Measurements from ENCODE around the gene GLYR1. TPM values are rescaled to one million over a fixed set of nuclear protein-coding genes. Genes with fewer than 3 reads are reported as not detected.

Gene GLYR1
- total and polyA plus RNA-seq, 4 donors, result 18.1 to 50.2 (median 40.6) TPM

GRCh38 chr16:4828567-4829321, 18.3 kb downstream of the GLYR1 start:
- TF ChIP-seq SP1 (IDR thresholded peaks at IDR 0.05) (no peak), EGR1 (IDR thresholded peaks at IDR 0.05; ENCODE audit: low read depth in 2 of 2) (no peak), JUND (IDR thresholded peaks at IDR 0.05) (no peak), REST (IDR thresholded peaks at IDR 0.05) (no peak), FOXA1 (IDR thresholded peaks at IDR 0.05) (no peak), ZBTB33 (IDR thresholded peaks at IDR 0.05) (no peak), HNF4A (conservative IDR thresholded peaks at IDR 0.05) (no peak)
- 90% methylated on average over 11 of the region's 11 CpGs for WGBS
- Histone ChIP-seq H3K27ac (ENCODE audit: low read depth in 1 of 2, low read length in 2 of 2) (no peak overlapping the region), H3K36me3 (ENCODE audit: control insufficient read depth in 4 of 4, insufficient read depth in 3 of 4, low read depth in 1 of 4, low read length in 3 of 4) (peaks cover 13 to 79% (median 57%) of the 10 kb centered on the region in 4 donors), H3K4me1 (ENCODE audit: control insufficient read depth in 4 of 4, insufficient read depth in 4 of 4, low read length in 3 of 4) (no peaks in the 10 kb centered on the region), H3K9me3 (ENCODE audit: control insufficient read depth in 4 of 4, low read length in 3 of 4) (no peaks in the 10 kb centered on the region), H3K27me3 (ENCODE audit: control insufficient read depth in 4 of 4, insufficient read depth in 4 of 4, low read length in 3 of 4) (no peaks in the 10 kb centered on the region), H3K9ac (ENCODE audit: low read depth in 1 of 2, low read length in 2 of 2) (no peak overlapping the region), H3K4me3 (ENCODE audit: low read depth in 1 of 3, low read length in 3 of 3) (no peak overlapping the region)
- no peak for DNase-seq (ENCODE audit: low spot score)

- H3K27ac ChIP-seq (ENCODE audit: low read depth in 1 of 2, low read length in 2 of 2), result no peak overlapping the region
- WGBS, result 95% methylated on average over 10 of the region's 10 CpGs
- no peaks in the 10 kb centered on the region for H3K27me3 ChIP-seq (ENCODE audit: control insufficient read depth in 4 of 4, insufficient read depth in 4 of 4, low read length in 3 of 4)
Measured at GRCh38 chr16:4826980-4827379, 20.1 kb downstream of the GLYR1 start.

More at GRCh38 chr16:4826980-4827379, 20.1 kb downstream of the GLYR1 start:
- TF ChIP-seq HNF4A (conservative IDR thresholded peaks at IDR 0.05), result no peak
- TF ChIP-seq ATF3 (IDR thresholded peaks at IDR 0.05), result no peak
- TF ChIP-seq GABPA (IDR thresholded peaks at IDR 0.05 in 1 of 2, conservative IDR thresholded peaks at IDR 0.05 in 1 of 2), result no peak
- no peak for TF ChIP-seq MAX (IDR thresholded peaks at IDR 0.05)
- no peak for TF ChIP-seq HNF4G (IDR thresholded peaks at IDR 0.05)
- no peak for TF ChIP-seq RXRA (IDR thresholded peaks at IDR 0.05)
- no peak for TF ChIP-seq JUND (IDR thresholded peaks at IDR 0.05)
- no peak for TF ChIP-seq CTCF (IDR thresholded peaks at IDR 0.05; ENCODE audit: low read depth, low read length, missing input control)
- no peak for TF ChIP-seq EGR1 (IDR thresholded peaks at IDR 0.05; ENCODE audit: low read depth in 2 of 2)
- TF ChIP-seq REST (IDR thresholded peaks at IDR 0.05), result no peak
- TF ChIP-seq FOXA1 (IDR thresholded peaks at IDR 0.05), result no peak
- Histone ChIP-seq H3K36me3 (ENCODE audit: control insufficient read depth in 4 of 4, insufficient read depth in 3 of 4, low read depth in 1 of 4, low read length in 3 of 4) (peaks cover 13 to 80% (median 55%) of the 10 kb centered on the region in 4 donors), H3K4me3 (ENCODE audit: low read depth in 1 of 3, low read length in 3 of 3) (no peak overlapping the region), H3K9ac (ENCODE audit: low read depth in 1 of 2, low read length in 2 of 2) (no peak overlapping the region), H3K9me3 (ENCODE audit: control insufficient read depth in 4 of 4, low read length in 3 of 4) (no peaks in the 10 kb centered on the region), H3K4me1 (ENCODE audit: control insufficient read depth in 4 of 4, insufficient read depth in 4 of 4, low read length in 3 of 4) (no peaks in the 10 kb centered on the region)
- no peak for DNase-seq (ENCODE audit: low spot score)
